ENCODE measurements around the gene GOLGA8A.
"Not testable (repeated sequence)": the region's sequence is repeated elsewhere in the genome, so short reads cannot be mapped to it uniquely, and the experiment has no call there.

Gene GOLGA8A, protein sequence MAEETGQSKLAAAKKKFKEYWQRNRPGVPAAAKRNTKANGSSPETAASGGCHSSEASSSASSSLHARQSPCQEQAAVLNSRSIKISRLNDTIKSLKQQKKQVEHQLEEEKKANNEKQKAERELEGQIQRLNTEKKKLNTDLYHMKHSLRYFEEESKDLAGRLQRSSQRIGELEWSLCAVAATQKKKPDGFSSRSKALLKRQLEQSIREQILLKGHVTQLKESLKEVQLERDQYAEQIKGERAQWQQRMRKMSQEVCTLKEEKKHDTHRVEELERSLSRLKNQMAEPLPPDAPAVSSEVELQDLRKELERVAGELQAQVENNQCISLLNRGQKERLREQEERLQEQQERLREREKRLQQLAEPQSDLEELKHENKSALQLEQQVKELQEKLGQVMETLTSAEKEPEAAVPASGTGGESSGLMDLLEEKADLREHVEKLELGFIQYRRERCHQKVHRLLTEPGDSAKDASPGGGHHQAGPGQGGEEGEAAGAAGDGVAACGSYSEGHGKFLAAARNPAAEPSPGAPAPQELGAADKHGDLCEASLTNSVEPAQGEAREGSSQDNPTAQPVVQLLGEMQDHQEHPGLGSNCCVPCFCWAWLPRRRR

DNA sequence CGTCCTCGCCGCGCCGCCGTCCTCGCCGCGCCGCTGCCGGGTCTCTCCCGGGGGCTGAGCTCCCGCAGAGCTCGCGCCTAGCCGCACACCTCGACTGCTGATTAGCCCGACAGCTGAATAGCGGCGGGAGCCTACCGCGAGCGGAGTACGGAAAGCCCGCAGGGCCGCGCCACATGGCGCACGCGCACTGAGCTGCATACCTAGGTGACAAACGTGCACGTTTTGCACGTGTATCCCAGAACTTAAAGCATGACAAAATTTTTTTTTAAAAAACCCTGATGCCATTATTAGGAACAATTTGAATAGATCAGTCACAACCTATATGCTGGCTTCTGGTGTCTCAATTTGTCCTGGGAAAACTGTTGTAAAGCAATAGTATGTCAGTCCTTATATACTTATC, at the start of gene GOLGA8A:
GOLGA8A (minus strand) TSS at position 122 of the 400 bp plus-strand sequence. CDS start 48,117 bp downstream, outside the sequence.
- peak; percentile 88 for DNase-seq

GRCh38 chr15:34483644-34484043, 46.0 kb upstream of the GOLGA8A start:
- DNase-seq, result no peak

- DNase-seq, result no peak
Measured at GRCh38 chr15:34481370-34481769, 43.8 kb upstream of the GOLGA8A start.

DNA sequence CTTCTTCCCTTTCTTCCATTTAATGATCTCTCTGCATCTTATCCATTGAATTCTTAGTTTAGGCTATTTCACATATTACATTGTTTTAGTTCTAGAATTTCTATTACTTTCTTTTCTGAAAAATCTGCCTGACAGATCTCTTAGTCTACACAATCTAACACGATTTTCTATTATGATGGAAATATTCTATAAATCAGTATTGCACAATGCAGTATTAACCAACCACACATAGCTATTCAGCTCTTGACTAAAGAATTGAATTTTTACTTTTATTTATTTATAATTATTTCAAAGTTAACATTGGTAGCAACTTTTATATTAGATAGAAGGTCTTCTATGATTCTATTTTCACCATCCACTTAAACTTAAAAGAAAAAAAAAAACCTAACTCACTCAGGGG, 36.2 kb upstream of the GOLGA8A start:
- DNase-seq, result no peak

GRCh38 chr15:34472947-34473346, 35.3 kb upstream of the GOLGA8A start:
- DNase-seq, result no peak

GRCh38 chr15:34470892-34471291, 33.3 kb upstream of the GOLGA8A start:
- no peak for DNase-seq

DNA sequence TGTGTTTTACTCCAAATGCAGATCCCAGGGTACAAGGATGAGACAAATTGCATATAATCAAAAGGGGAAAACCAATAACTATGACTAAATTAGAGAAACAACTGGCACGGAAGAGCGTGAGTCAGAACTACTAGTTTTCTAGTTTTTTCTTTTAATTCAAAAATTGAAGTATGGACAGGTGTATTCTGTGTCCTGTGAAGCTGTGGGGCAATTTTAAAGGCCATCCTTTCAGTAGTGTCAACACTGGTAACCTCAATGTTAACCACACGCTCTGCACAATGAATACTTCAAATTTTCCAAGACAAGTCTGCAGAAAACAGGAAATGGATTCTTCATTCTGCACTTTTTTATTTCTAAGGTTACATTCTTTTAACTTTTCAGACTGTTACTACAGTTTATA, 32.5 kb upstream of the GOLGA8A start:
- DNase-seq, result no peak

DNA sequence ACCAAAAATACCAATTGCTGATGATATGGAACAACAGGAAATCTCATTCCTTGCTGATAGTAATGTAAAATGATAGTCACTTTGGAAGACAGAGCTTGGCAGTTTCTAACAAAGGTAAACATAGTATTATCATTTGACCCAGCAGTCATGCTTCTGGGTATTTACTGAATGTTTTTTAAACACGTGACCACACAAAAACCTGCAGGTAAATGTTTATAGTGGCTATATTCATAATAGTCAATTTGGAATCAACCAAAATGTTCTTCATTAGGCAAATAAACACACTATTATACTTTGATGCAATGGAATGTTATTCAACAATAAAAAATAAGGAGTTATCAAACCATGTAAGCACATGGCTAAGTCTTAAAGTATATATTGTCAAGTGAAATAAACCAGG, 24.1 kb upstream of the GOLGA8A start:
- DNase-seq, result no peak

GRCh38 chr15:34460451-34460850, 22.8 kb upstream of the GOLGA8A start:
- DNase-seq, result no peak

GRCh38 chr15:34456658-34457057, 19.1 kb upstream of the GOLGA8A start:
- DNase-seq, result no peak

- DNase-seq, result no peak
Measured at GRCh38 chr15:34442891-34443290, 5.3 kb upstream of the GOLGA8A start.

- no peak for DNase-seq
Measured at GRCh38 chr15:34439878-34440277, 2.3 kb upstream of the GOLGA8A start.

DNA sequence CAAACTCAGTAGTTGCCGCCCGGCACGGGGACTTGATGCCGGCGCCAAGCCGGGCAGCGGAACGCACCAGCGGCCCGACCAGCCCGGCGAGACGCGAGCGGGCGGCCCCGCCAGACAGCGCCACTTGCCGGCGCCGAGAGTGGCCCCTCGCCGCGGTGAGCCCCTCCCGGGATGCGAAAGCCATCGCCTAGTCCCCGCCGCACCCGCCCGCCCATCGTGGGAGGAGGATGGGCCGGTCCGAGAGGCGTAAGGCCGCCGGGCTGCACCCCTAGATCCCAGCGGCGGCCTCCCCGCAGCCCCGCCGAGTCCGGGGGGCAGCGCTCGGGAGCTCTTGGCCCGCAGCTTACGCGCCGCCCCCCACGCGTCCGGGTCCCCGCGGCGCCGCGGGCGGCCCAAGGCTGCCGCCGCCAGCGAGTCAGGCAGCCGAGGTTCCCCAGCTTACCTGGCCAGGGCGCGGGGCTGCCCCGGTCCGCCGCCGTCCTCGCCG, 609 bp downstream of the GOLGA8A start:
- DNase-seq, result peak; percentile 45

GRCh38 chr15:34436126-34436955, 1.3 kb downstream of the GOLGA8A start:
- DNase-seq, result peak; percentile 35

GRCh38 chr15:34435658-34436057, 1.9 kb downstream of the GOLGA8A start:
- DNase-seq, result no peak

DNA sequence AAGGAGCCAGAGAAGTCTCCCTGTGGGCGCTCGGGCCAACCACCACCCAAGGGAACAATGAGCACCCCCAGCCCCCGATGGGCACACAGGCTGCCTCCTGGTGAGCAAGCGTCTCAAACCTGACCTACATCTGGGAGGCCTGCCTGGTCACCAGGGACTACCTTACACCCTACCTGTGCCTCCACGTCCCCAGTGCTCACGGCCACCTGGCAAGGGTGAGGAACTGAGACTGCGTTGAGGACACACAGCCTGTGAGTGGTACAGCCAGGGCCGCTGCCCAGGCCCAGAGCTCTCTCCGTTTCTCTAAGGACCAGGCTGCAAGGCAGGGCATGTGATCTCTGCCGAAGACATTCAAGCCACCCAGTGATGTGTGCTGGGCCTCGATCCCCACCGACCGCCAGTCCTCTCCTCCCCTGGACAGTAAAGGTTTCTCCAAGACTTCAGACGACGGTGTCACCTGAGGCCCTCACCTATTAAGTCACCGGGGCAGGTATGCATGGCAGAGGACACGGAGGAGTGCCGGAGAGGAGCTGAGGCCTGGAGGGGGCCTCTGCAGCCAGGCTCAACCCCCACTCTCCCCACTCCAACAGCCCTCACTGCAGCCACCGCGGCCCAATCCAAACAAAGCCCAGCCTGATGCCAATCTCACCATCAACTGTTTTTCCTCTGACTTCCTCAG, 2.8 kb downstream of the GOLGA8A start:
- DNase-seq, result no peak

DNA sequence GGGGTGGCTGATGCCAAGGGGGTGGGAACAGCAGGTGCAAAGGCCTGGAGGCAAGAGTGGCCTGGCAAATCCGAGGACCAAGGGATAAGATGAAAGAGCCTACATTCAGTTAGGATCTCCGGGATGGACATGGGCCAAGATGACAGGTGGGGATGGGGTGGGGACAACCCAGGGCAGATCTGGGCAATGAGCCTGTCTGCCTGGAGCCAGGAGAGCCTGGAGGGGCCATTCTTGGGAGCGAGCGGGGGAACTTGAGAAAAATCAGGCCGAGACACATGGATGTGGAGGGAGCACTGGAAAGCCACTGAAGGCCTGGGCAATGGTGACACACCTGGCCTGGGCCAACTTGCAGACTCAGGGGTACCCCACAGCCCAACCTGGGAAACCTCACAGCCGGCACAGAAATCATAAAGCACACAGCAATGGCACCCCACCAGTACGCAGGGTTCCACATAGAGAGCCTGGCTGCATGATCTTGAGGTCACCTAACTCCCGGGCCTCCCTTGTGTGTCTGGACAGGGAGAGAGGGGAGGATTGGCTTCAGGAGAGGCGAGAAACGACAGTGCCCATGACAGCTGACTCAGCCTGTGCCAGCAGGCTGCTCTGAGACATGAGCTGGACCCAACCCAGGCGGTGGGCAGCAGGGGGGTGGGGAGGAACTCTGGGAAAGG, 3.5 kb downstream of the GOLGA8A start:
- DNase-seq, result not testable (repeated sequence)

GRCh38 chr15:34430642-34431041, 7.0 kb downstream of the GOLGA8A start:
- not testable (repeated sequence) for DNase-seq

GRCh38 chr15:34423425-34424090, 14.1 kb downstream of the GOLGA8A start:
- DNase-seq, result not testable (repeated sequence)

- not testable (repeated sequence) for DNase-seq
Measured at GRCh38 chr15:34420953-34421352, 16.7 kb downstream of the GOLGA8A start.

DNA sequence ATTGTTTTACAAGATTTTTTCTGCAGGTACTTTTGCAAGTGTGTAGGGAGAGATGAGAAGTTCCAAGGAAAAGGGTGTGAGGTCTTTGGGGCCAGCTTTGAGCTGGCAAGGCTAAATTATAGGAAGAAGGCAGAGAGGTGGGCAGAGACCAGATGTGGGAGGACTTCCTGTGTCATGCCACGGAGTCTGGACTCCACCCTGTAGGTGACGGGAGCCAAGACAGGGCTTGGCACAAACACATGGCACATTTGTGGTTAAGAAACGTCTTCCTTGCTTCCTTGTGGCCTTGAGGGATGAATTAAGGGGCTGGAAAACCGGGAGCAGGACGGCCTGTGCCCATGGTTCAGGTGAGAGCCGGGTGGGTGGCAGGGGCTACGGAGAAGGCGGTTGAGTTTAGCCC, 19.2 kb downstream of the GOLGA8A start:
- not testable (repeated sequence) for DNase-seq

GRCh38 chr15:34409511-34409910, 28.1 kb downstream of the GOLGA8A start:
- not testable (repeated sequence) for DNase-seq
